HepG2 (cell line): ENCODE data around the gene GGPS1. TPM values are rescaled to one million over a fixed set of nuclear protein-coding genes. Genes with fewer than 3 reads are reported as not detected.

Source experiments
- CCAR2 ChIP-seq: fragments of 200-400 bp; formaldehyde crosslinking; optimal IDR thresholded peaks from 2 replicates; pipeline ENCODE3; 2018; ENCODE audit warnings: low read depth, mild to moderate bottlenecking, low read length, moderate library complexity
- HCFC1 ChIP-seq: fragments of 150-350 bp; IDR thresholded peaks from 2 replicates; pipeline ENCODE4 v1.6.1; 2014; ENCODE audit warnings: low read depth, low read length
- HMG20B ChIP-seq: conservative IDR thresholded peaks from 2 replicates; pipeline ENCODE4 v1.6.1; 2016; ENCODE audit warnings: missing genetic modification reagents, missing compliant biosample characterization
- MXI1 ChIP-seq: IDR thresholded peaks from 3 replicates; pipeline ENCODE4 v1.6.1; 2012; ENCODE audit warnings: low read depth, low read length, inconsistent platforms, borderline replicate concordance
- NCOR1 ChIP-seq: fragments of 200-600 bp; sonication (generic); IDR thresholded peaks from 2 replicates; pipeline ENCODE4 v1.7.0; 2017; ENCODE audit warnings: antibody characterized with exemption, low read length, borderline replicate concordance
- NONO ChIP-seq, 2 experiments: fragments of 450-650 bp in 1 of 2; sonication (generic) in 1 of 2; formaldehyde crosslinking in 1 of 2; IDR thresholded peaks in 1 of 2; conservative IDR thresholded peaks in 1 of 2; 2 replicates each; pipeline versions ENCODE4 v1.6.1 to v1.8.0; 2017 to 2022; ENCODE audit warnings: mild to moderate bottlenecking in 1 of 2, missing genetic modification reagents in 1 of 2, moderate library complexity in 1 of 2
- PBX2 ChIP-seq: IDR thresholded peaks from 2 replicates; pipeline ENCODE4 v1.6.1; 2016; ENCODE audit warnings: control low read depth
- RARG ChIP-seq: sonication (generic); formaldehyde crosslinking; IDR thresholded peaks from 2 replicates; pipeline ENCODE4 v1.4.0; 2020; ENCODE audit warnings: low read depth, mild to moderate bottlenecking, missing genetic modification reagents
- SIN3B ChIP-seq: fragments of 150-350 bp; IDR thresholded peaks from 2 replicates; pipeline ENCODE4 v1.6.1; 2014; ENCODE audit warnings: low read length
- SP140L ChIP-seq: sonication (generic); formaldehyde crosslinking; IDR thresholded peaks from 2 replicates; pipeline ENCODE4 v1.4.0; 2020; ENCODE audit warnings: missing genetic modification reagents, borderline replicate concordance
- SP5 ChIP-seq: IDR thresholded peaks from 2 replicates; pipeline ENCODE4 v1.6.1; 2016; ENCODE audit warnings: low read depth, borderline replicate concordance
- TEAD3 ChIP-seq: optimal IDR thresholded peaks from 2 replicates; pipeline ENCODE3; 2016; ENCODE audit warnings: borderline replicate concordance
- ZBTB20 ChIP-seq: sonication (generic); formaldehyde crosslinking; IDR thresholded peaks from 2 replicates; pipeline ENCODE4 v1.8.1; 2023; ENCODE audit warnings: missing genetic modification reagents, low read depth, mild to moderate bottlenecking, borderline replicate concordance
- ZBTB43 ChIP-seq: sonication (generic); formaldehyde crosslinking; conservative IDR thresholded peaks from 2 replicates; pipeline ENCODE4 v1.4.0; 2020; ENCODE audit warnings: missing genetic modification reagents
- ZNF33A ChIP-seq: sonication (generic); formaldehyde crosslinking; IDR thresholded peaks from 2 replicates; pipeline ENCODE4 v1.5.1; 2020; ENCODE audit warnings: missing genetic modification reagents, mild to moderate bottlenecking, moderate library complexity, borderline replicate concordance
- ZNF460 ChIP-seq: sonication (generic); formaldehyde crosslinking; IDR thresholded peaks from 2 replicates; pipeline ENCODE4 v1.5.1; 2020; ENCODE audit warnings: missing genetic modification reagents, mild to moderate bottlenecking, borderline replicate concordance
- ZNF777 ChIP-seq: sonication (generic); formaldehyde crosslinking; IDR thresholded peaks from 2 replicates; pipeline ENCODE4 v1.4.0; 2020; ENCODE audit warnings: missing genetic modification reagents
- ZNF841 ChIP-seq: sonication (generic); formaldehyde crosslinking; IDR thresholded peaks from 2 replicates; pipeline ENCODE4 v1.8.1; 2023; ENCODE audit warnings: missing genetic modification reagents, borderline replicate concordance
- polyA plus RNA-seq, 8 experiments: library from polyadenylated mRNA; depleted of rRNA in 3 of 8; stranded (reverse) in 7 of 8; unstranded in 1 of 8; fragments of >200 nt; fragmentation: Illumina TruSeq in 4 of 8; extraction: Trizol in 4 of 8; gene quantifications; 2 replicates each; pipeline versions ENCODE4 v1.2.1 to v1.2.3, GENCODE V29; 2011 to 2016; ENCODE audit warnings: low read depth in 4 of 8, missing spikeins in 1 of 8, mixed read lengths in 1 of 8; ENCODE audit not compliant: insufficient read depth in 1 of 8
- total RNA-seq, 5 experiments: library from RNA; depleted of rRNA; stranded (reverse); fragments of >200 nt; fragmentation: Illumina TruSeq; extraction: Trizol; gene quantifications; 2 replicates each; pipeline ENCODE4 v1.2.3, GENCODE V29; 2016; ENCODE audit warnings: low read depth in 1 of 5
- TF ChIP-seq, protein P1 (sequence below): sonication (generic); formaldehyde crosslinking; IDR thresholded peaks from 2 replicates; pipeline ENCODE4 v1.4.0; 2020; ENCODE audit warnings: missing genetic modification reagents, mild to moderate bottlenecking, borderline replicate concordance
- TF ChIP-seq, protein P2 (sequence below): sonication (generic); formaldehyde crosslinking; IDR thresholded peaks from 2 replicates; pipeline ENCODE4 v1.8.1; 2023; ENCODE audit warnings: mild to moderate bottlenecking, missing genetic modification reagents
- TF ChIP-seq, protein P3 (sequence below): sonication (generic); formaldehyde crosslinking; IDR thresholded peaks from 2 replicates; pipeline ENCODE4 v1.8.1; 2022; ENCODE audit warnings: low read depth, mild to moderate bottlenecking, missing genetic modification reagents

Gene GGPS1
- total and polyA plus RNA-seq, 2 of the 13 experiments (the other 11 are each of a cell fraction or from before 2014, with no cell fraction given), result 28.8 to 42.6 TPM

GRCh38 chr1:235295902-235296350 is 32.4 kb upstream of the GGPS1 start (continued):
- TF ChIP-seq, protein P1, sequence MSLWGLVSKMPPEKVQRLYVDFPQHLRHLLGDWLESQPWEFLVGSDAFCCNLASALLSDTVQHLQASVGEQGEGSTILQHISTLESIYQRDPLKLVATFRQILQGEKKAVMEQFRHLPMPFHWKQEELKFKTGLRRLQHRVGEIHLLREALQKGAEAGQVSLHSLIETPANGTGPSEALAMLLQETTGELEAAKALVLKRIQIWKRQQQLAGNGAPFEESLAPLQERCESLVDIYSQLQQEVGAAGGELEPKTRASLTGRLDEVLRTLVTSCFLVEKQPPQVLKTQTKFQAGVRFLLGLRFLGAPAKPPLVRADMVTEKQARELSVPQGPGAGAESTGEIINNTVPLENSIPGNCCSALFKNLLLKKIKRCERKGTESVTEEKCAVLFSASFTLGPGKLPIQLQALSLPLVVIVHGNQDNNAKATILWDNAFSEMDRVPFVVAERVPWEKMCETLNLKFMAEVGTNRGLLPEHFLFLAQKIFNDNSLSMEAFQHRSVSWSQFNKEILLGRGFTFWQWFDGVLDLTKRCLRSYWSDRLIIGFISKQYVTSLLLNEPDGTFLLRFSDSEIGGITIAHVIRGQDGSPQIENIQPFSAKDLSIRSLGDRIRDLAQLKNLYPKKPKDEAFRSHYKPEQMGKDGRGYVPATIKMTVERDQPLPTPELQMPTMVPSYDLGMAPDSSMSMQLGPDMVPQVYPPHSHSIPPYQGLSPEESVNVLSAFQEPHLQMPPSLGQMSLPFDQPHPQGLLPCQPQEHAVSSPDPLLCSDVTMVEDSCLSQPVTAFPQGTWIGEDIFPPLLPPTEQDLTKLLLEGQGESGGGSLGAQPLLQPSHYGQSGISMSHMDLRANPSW (CRISPR knock-in tag), result no peak
- TF ChIP-seq, protein P2, sequence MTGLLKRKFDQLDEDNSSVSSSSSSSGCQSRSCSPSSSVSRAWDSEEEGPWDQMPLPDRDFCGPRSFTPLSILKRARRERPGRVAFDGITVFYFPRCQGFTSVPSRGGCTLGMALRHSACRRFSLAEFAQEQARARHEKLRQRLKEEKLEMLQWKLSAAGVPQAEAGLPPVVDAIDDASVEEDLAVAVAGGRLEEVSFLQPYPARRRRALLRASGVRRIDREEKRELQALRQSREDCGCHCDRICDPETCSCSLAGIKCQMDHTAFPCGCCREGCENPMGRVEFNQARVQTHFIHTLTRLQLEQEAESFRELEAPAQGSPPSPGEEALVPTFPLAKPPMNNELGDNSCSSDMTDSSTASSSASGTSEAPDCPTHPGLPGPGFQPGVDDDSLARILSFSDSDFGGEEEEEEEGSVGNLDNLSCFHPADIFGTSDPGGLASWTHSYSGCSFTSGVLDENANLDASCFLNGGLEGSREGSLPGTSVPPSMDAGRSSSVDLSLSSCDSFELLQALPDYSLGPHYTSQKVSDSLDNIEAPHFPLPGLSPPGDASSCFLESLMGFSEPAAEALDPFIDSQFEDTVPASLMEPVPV (CRISPR knock-in tag), result no peak
- TF ChIP-seq RARG (no peak), ZNF841 (CRISPR knock-in tag) (no peak), PBX2 (CRISPR knock-in tag) (no peak), ZBTB43 (CRISPR knock-in tag) (no peak), CCAR2 (no peak), ZNF777 (CRISPR knock-in tag) (no peak), HCFC1 (no peak), SP5 (CRISPR knock-in tag) (no peak), NCOR1 (no peak), SP140L (CRISPR knock-in tag) (no peak), ZNF33A (CRISPR knock-in tag) (no peak), HMG20B (CRISPR knock-in tag) (no peak), ZNF460 (CRISPR knock-in tag) (no peak), NONO (IDR thresholded peaks at IDR 0.05) (no peak), NONO (CRISPR knock-in tag; conservative IDR thresholded peaks at IDR 0.05) (no peak; the same call in 1 of the 2 replicates), TEAD3 (CRISPR knock-in tag) (peak; percentile 96), MXI1 (peak; percentile 27; the same call in 1 of the 3 replicates), SIN3B (no peak), ZBTB20 (CRISPR knock-in tag) (no peak)
- TF ChIP-seq, protein P3, sequence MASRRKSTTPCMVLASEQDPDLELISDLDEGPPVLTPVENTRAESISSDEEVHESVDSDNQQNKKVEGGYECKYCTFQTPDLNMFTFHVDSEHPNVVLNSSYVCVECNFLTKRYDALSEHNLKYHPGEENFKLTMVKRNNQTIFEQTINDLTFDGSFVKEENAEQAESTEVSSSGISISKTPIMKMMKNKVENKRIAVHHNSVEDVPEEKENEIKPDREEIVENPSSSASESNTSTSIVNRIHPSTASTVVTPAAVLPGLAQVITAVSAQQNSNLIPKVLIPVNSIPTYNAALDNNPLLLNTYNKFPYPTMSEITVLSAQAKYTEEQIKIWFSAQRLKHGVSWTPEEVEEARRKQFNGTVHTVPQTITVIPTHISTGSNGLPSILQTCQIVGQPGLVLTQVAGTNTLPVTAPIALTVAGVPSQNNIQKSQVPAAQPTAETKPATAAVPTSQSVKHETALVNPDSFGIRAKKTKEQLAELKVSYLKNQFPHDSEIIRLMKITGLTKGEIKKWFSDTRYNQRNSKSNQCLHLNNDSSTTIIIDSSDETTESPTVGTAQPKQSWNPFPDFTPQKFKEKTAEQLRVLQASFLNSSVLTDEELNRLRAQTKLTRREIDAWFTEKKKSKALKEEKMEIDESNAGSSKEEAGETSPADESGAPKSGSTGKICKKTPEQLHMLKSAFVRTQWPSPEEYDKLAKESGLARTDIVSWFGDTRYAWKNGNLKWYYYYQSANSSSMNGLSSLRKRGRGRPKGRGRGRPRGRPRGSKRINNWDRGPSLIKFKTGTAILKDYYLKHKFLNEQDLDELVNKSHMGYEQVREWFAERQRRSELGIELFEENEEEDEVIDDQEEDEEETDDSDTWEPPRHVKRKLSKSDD (CRISPR knock-in tag), result 0 out of 2 replicates have a peak, but pooled peaks have one; percentile 19
